Fibroblast of the aortic adventitia (primary cell): ENCODE results near the gene ABCB1. TPM values are rescaled to one million over a fixed set of nuclear protein-coding genes. Genes with fewer than 3 reads are reported as not detected.

Experiments
- DNase-seq: peaks from one replicate; pipeline ENCODE4 v3.0.0-alpha.2; 2010; ENCODE audit warnings: low read depth
- H3K4me3 ChIP-seq: 2 replicates; pipeline ENCODE4 v1.5.1; 2011; ENCODE audit warnings: low read depth, mild to moderate bottlenecking, control low read depth, low read length, moderate library complexity
- CTCF ChIP-seq: IDR thresholded peaks from 2 replicates; pipeline ENCODE4 v1.5.1; 2011; ENCODE audit warnings: mild to moderate bottlenecking, low read length, control low read depth, inconsistent platforms; ENCODE audit not compliant: insufficient read depth
- total RNA-seq: library from RNA; depleted of rRNA; stranded (reverse); fragments of >200 nt; gene quantifications from 2 replicates; pipeline ENCODE4 v1.2.3, GENCODE V29; 2012; ENCODE audit warnings: low replicate concordance

The ABCB1 gene
- total RNA-seq, 1 donor, result 0.36 TPM

GRCh38 chr7:87528730-87529129 is 72.0 kb downstream of the ABCB1 start:
- H3K4me3 ChIP-seq, result no peak overlapping the region
- no peak for TF ChIP-seq CTCF
- DNase-seq, result no peak

GRCh38 chr7:87518735-87519134 is 81.9 kb downstream of the ABCB1 start:
- H3K4me3 ChIP-seq, result no peak overlapping the region
- peak; percentile 8 for DNase-seq
- no peak for TF ChIP-seq CTCF

GRCh38 chr7:87517891-87518290 is 82.8 kb downstream of the ABCB1 start:
- TF ChIP-seq CTCF, result no peak
- no peak overlapping the region for H3K4me3 ChIP-seq
- DNase-seq, result no peak

GRCh38 chr7:87517136-87517815 is 83.4 kb downstream of the ABCB1 start:
- DNase-seq, result peak; percentile 16
- H3K4me3 ChIP-seq, result no peak overlapping the region
- TF ChIP-seq CTCF, result no peak

GRCh38 chr7:87513735-87514335 is 86.8 kb downstream of the ABCB1 start:
- DNase-seq, result no peak
- no peak for TF ChIP-seq CTCF
- no peak overlapping the region for H3K4me3 ChIP-seq

GRCh38 chr7:87512906-87513305 is 87.8 kb downstream of the ABCB1 start:
- no peak for TF ChIP-seq CTCF
- no peak for DNase-seq

More at GRCh38 chr7:87512906-87513305, 87.8 kb downstream of the ABCB1 start:
- no peak overlapping the region for H3K4me3 ChIP-seq
